HEK293T (cell line): ENCODE measurements around the gene CDHR5.

Source experiments
- CTCF ChIA-PET: fragments of 350-600 bp; formaldehyde crosslinking; extraction: SDS; loops from one replicate; lab custom pipeline; 2021; ENCODE audit warnings: antibody characterized with exemption, inconsistent platforms; lab: Yijun Ruan, JAX
- POLR2A ChIA-PET: fragments of 350-600 bp; formaldehyde crosslinking; extraction: SDS; loops from one replicate; lab custom pipeline; 2020; ENCODE audit warnings: antibody characterized with exemption, inconsistent platforms; lab: Yijun Ruan, JAX
- DNase-seq: peaks from one replicate; pipeline ENCODE4 v3.0.0; 2012; ENCODE audit warnings: mixed read lengths; ENCODE audit errors: extremely low spot score
- ARNT ChIP-seq: fragments of 450-650 bp; IDR thresholded peaks from 2 replicates; pipeline ENCODE4 v1.6.1; 2017; ENCODE audit warnings: mild to moderate bottlenecking
- BHLHE40 ChIP-seq: fragments of 450-650 bp; IDR thresholded peaks from 2 replicates; pipeline ENCODE4 v1.6.1; 2016; ENCODE audit warnings: mild to moderate bottlenecking, moderate library complexity, borderline replicate concordance
- CTBP1 ChIP-seq: fragments of 450-650 bp; IDR thresholded peaks from 2 replicates; pipeline ENCODE4 v1.6.1; 2016; ENCODE audit warnings: borderline replicate concordance
- ELF4 ChIP-seq: fragments of 450-650 bp; IDR thresholded peaks from 2 replicates; pipeline ENCODE4 v1.6.1; 2017; ENCODE audit warnings: antibody characterized with exemption
- FOXA1 ChIP-seq: fragments of 450-650 bp; IDR thresholded peaks from 2 replicates; pipeline ENCODE4 v1.6.1; 2016; ENCODE audit warnings: mild to moderate bottlenecking
- FOXK2 ChIP-seq: fragments of 450-650 bp; IDR thresholded peaks from 2 replicates; pipeline ENCODE4 v1.6.1; 2016; ENCODE audit warnings: mild to moderate bottlenecking
- FOXM1 ChIP-seq: fragments of 450-650 bp; IDR thresholded peaks from 2 replicates; pipeline ENCODE4 v1.6.1; 2017; ENCODE audit warnings: mild to moderate bottlenecking, borderline replicate concordance
- HDGF ChIP-seq: fragments of 450-650 bp; IDR thresholded peaks from 2 replicates; pipeline ENCODE4 v1.6.1; 2017; ENCODE audit warnings: antibody characterized with exemption, borderline replicate concordance
- L3MBTL2 ChIP-seq: fragments of 450-650 bp; conservative IDR thresholded peaks from 2 replicates; pipeline ENCODE4 v1.6.1; 2016; ENCODE audit warnings: mild to moderate bottlenecking
- LEF1 ChIP-seq: fragments of 450-650 bp; IDR thresholded peaks from 2 replicates; pipeline ENCODE4 v1.6.1; 2017; ENCODE audit warnings: mild to moderate bottlenecking, borderline replicate concordance
- NFRKB ChIP-seq: fragments of 450-650 bp; IDR thresholded peaks from 2 replicates; pipeline ENCODE4 v1.6.1; 2016; ENCODE audit warnings: mild to moderate bottlenecking, moderate library complexity
- SP1 ChIP-seq: fragments of 450-650 bp; IDR thresholded peaks from 2 replicates; pipeline ENCODE4 v1.6.1; 2017
- SUZ12 ChIP-seq: fragments of 450-650 bp; IDR thresholded peaks from 2 replicates; pipeline ENCODE4 v1.6.1; 2016; ENCODE audit warnings: mild to moderate bottlenecking
- TARDBP ChIP-seq: fragments of 450-650 bp; IDR thresholded peaks from 2 replicates; pipeline ENCODE4 v1.6.1; 2016
- ZNF384 ChIP-seq: fragments of 450-650 bp; IDR thresholded peaks from 2 replicates; pipeline ENCODE4 v1.6.1; 2016
- TF ChIP-seq, protein P1 (sequence below): fragments of 450-650 bp; IDR thresholded peaks from 2 replicates; pipeline ENCODE4 v1.6.1; 2016

The CDHR5 gene

DNA sequence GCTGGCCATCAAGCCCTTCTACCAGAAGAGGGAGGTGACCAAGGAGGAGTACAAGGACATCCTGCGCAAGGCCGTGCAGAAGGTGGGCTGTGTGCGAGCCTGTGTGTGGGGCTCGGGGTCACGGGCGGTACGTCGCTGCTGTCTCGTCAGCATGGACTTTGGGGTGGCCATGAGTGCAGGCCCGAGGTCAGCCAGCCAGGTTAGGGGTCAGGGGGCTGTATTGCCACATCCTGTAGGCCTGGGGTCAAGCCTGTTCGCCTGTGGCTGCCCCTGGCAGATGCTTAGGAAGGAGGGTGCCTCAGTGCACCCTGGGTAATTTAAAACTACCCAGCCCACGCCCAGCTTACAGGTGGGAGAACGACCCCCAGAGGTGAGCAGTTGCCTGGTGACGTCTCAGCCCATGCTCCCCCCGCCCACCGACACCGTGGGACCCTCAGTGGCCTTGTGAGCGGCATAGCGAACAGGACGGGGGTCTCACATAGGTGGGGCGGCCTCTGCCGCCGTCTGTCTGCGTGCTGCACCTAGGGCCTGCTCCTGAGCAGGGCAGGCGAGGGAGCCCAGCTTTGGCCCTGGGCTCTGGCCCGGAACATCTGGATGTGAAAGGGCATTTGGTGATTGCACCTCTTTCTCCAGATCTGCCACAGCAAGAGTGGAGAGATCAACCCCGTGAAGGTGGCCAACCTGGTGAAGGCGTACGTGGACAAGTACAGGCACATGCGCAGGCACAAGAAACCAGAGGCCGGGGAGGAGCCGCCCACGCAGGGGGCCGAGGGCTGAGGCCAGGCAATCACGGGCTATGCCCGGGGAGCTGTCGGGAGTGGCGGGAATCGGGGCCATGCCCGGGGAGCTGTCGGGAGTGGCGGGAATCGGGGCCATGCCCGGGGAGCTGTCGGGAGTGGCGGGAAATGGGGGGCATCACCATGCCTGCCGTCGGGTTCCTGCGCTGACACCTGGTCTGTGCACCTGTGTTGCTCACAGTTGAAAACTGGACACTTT lies 13.5 kb downstream of the CDHR5 start:
- ChIA-PET POLR2A (no interaction called here), CTCF (no interaction called here)
- no peak for TF ChIP-seq ARNT
- TF ChIP-seq LEF1 = no peak
- no peak for TF ChIP-seq CTBP1
- no peak for TF ChIP-seq FOXA1
- no peak for TF ChIP-seq HDGF
- no peak for TF ChIP-seq ZNF384
- TF ChIP-seq FOXM1 = no peak
- TF ChIP-seq, protein P1, sequence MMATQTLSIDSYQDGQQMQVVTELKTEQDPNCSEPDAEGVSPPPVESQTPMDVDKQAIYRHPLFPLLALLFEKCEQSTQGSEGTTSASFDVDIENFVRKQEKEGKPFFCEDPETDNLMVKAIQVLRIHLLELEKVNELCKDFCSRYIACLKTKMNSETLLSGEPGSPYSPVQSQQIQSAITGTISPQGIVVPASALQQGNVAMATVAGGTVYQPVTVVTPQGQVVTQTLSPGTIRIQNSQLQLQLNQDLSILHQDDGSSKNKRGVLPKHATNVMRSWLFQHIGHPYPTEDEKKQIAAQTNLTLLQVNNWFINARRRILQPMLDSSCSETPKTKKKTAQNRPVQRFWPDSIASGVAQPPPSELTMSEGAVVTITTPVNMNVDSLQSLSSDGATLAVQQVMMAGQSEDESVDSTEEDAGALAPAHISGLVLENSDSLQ = no peak
- TF ChIP-seq NFRKB = no peak
- no peak for TF ChIP-seq L3MBTL2
- no peak for TF ChIP-seq BHLHE40
- no peak for TF ChIP-seq ELF4
- no peak for TF ChIP-seq FOXK2
- DNase-seq = no peak

DNA sequence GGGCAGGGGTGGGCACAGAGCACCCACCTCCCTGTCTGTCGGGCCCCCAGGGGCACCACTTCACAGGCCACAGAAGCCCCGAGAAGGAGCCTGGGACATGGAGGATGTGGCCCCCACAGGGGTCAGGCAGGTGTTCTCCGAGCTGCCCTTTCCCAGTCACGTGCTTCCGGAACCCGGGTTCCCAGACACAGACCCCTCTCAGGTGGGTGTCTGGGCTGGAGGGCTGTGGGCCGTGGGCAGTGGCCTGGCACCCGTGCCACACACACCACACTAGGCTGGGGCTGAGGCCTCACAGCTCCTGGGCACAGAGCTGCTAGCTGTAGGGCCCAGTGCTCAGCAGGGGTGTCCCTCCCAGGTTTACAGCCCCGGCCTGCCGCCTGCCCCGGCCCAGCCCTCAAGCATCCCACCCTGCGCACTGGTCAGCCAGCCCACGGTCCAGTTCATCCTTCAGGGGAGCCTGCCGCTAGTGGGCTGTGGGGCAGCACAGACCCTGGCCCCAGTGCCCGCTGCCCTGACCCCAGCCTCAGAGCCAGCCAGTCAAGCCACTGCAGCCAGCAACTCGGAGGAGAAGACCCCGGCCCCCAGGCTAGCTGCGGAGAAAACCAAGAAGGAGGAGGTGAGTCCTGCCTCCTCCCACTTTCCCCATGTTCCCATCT lies 14.5 kb downstream of the CDHR5 start:
- no peak for TF ChIP-seq LEF1
- ChIA-PET CTCF (no interaction called here), POLR2A (no interaction called here)
- no peak for DNase-seq

DNA sequence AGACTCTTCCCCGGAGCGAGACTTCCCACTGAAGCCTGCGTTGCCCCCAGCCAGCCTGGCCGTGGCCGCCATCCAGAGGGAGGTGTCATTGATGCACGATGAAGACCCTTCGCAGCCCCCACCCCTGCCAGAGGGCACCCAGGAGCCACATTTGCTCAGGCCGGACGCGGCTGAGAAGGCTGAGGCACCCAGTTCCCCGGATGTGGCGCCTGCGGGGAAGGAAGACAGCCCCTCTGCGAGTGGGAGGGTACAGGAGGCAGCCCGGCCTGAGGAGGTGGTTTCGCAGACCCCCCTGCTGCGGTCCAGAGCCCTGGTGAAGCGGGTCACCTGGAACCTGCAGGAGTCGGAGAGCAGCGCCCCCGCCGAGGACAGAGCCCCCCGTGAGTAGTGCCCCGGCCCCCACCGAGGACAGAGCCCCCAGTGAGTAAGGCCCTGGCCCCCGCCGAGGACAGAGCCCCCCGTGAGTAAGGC lies 15.4 kb downstream of the CDHR5 start:
- ChIA-PET CTCF (no interaction called here), POLR2A (no interaction called here)
- TF ChIP-seq BHLHE40 = no peak
- no peak for TF ChIP-seq HDGF
- TF ChIP-seq NFRKB = no peak
- no peak for TF ChIP-seq TARDBP
- no peak for TF ChIP-seq SUZ12
- no peak for TF ChIP-seq LEF1
- no peak for TF ChIP-seq FOXK2
- TF ChIP-seq CTBP1 = no peak
- TF ChIP-seq SP1 = no peak
- TF ChIP-seq ZNF384 = no peak
- TF ChIP-seq, protein P1 = no peak
- TF ChIP-seq FOXA1 = no peak
- DNase-seq = no peak

DNA sequence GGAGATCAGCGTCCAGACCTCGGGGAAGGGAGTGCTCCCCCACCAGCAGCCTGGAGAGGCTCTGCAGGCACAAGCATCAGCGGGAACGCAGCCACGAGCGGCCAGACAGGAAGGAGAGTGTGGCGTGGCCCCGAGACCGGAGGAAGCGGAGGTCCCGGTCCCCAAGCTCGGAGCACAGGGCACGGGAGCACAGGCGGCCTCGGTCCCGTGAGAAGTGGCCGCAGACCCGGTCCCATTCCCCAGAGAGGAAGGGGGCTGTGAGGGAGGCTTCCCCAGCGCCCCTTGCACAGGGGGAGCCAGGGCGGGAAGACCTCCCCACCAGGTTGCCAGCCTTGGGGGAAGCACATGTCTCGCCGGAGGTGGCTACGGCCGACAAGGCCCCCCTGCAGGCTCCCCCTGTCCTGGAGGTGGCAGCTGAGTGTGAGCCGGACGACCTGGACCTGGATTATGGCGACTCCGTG lies 15.9 kb downstream of the CDHR5 start:
- TF ChIP-seq FOXK2 (no peak), ELF4 (no peak), FOXA1 (no peak), ZNF384 (no peak), TARDBP (no peak), ARNT (no peak), FOXM1 (no peak), LEF1 (no peak), CTBP1 (no peak)
- CTCF ChIA-PET = no interaction called here
- DNase-seq = no peak
- POLR2A ChIA-PET = no interaction called here

DNA sequence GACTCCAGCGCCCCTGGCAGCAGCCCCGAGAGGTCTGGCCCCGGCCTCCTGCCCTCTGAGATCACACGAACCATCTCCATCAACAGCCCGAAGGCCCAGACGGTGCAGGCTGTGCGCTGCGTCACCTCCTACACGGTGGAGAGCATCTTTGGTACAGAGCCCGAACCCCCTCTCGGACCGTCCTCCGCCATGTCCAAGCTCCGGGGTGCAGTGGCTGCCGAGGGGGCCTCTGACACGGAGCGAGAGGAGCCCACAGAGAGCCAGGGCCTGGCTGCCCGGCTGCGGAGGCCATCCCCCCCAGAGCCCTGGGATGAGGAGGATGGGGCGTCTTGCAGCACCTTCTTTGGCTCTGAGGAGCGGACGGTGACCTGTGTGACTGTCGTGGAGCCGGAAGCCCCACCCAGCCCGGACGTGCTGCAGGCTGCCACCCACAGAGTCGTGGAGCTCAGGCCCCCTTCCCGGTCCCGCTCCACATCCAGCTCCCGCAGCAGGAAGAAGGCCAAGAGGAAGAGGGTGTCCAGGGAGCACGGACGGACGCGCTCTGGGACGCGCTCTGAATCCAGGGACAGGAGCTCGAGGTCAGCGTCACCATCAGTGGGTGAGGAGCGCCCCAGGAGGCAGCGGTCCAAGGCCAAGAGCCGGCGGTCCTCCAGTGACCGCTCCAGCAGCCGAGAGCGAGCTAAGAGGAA lies 16.6 kb downstream of the CDHR5 start:
- no peak for DNase-seq
- no peak for TF ChIP-seq TARDBP
- TF ChIP-seq FOXK2 = no peak
- no peak for TF ChIP-seq ARNT
- TF ChIP-seq FOXA1 = no peak
- TF ChIP-seq, protein P1 = no peak
- TF ChIP-seq FOXM1 = no peak
- POLR2A ChIA-PET = no interaction called here
- CTCF ChIA-PET = no interaction called here
